Superior temporal gyrus (tissue), 1 donor: Measurements from ENCODE around the gene VPS13C.
A peak's percentile ranks its signal among the peaks of the same experiment; 100 is the strongest.

ENCODE experiments used
- DNase-seq: peaks from one replicate; pipeline ENCODE4 v3.0.0-alpha.2; 2016; ENCODE audit errors: extremely low spot score

Gene VPS13C

DNA sequence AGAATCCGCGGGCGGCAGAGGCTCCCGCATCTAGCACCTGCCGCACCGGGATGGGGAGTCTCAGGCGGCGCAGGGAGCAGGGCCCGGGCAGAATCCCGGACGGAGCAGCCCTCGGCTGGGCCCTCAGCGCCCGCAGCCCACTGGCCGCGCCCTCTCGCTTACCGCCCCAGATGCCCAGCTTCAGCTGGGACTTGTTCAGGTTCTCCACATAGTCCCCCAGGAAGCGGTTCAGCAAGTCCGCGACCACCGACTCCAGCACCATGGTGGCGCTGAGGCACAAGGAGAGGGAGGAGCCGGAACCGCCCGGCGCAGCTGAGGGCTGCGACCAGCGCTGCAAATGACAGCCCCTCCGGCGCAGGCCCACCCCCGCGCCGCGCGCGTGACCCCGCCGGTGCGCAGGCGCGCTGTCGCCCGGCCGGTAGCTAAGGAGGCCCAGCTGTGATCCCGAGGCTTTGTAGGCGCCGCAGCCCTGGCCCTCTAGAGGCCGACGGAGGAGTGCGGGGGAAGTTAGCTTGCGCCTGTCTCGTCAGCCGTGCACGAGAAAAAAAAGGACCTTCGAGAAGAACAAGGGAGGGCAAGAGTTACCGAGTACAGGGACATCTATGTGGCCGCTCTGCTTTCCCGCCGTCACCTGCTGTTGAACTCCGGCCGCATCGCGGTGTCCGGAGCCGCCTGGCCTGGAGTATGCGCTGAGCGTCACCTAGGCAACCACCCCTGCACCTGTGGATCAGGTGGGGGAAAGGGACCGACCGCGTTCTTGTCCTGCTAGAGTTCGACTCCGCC lies at the start of gene VPS13C:
VPS13C (minus strand) TSS at position 335 of the 783 bp plus-strand sequence; CDS start at position 262, 73 bp downstream.
- peak; percentile 94 for DNase-seq

DNA sequence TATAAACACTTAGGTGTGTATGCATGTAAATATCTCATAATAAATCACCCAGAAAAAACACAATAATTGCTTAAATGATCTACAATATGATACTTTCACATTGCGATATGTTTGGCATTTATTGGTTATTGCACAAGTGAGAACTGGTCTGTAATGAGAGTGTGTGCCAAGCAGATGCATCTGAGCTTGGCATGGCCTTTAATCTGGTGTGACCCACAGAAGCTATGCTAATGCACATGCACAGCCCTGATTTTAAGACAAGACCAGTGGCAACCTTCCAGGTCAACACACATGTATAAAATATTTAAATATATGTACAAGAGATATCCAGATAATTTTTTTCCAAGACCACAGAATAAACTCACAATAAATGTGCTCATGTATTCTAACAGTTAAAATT lies 49.2 kb upstream of the VPS13C start:
- no peak for DNase-seq

DNA sequence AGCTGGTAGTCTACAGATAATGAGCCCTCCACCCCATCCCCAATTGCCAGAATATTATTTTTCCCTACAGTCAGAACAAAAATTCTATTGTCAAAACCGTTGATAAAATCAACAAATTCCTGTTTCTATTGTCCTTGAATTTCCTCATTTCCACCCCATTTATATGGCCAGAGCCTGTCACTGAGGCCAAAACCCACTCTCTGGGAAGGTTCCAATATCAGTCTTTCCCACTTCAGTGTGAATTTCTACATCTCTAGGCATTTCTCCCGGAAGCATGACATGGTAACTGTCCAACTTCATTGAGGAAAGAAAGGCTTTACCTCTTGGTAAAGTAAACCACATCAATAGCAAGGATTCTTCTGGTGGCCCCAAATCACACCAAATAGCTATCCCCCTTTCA lies 48.2 kb upstream of the VPS13C start:
- no peak for DNase-seq

DNA sequence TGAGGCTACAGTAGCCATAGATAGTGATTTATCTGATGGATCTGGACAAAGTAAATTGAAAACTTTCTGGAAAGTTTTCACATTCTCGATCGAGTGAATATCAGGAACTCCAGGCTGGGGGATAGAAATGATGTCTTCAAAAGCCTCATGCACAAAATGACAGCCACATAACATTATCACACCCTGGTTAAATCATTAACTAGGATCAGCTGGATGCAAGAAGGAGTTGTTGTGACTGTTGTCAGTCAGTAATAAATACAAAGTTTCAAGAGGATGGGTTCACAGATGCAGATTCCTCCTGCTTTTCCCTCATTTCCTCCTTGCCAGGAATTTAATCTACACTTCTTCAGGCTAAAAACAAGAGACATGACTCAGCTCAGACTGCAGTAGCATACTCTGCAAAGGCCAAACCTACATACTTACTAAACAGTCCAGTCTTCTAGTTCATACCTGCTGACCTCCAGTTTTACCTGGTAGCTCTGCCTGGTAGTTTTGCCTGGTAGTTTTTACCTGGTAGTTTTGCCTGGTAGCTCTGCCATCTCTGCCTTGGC lies 47.4 kb upstream of the VPS13C start:
- no peak for DNase-seq

- DNase-seq = no peak
These were observed 45.8 kb upstream of the VPS13C start for GRCh38 chr15:62106096-62106495.

DNA sequence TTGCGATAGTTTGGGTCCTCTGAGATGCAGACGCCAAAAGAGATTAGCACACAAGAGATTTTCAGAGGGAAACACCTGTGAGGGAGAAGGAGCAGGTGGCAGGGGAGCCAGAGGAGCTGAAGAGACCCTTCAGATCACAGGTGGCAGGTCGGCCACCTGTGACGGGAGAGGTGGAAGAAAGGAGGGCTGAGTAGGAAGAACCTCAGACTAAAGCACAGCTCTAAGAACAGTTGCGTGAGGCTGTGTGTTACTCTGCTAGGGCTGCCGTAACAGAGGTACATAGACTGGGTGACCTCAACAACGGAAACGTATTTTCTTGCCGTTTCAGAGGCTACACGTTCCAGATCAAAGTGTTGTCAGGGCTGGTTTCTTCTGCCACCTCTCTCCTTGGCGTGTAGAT lies 45.0 kb upstream of the VPS13C start:
- DNase-seq = no peak

DNA sequence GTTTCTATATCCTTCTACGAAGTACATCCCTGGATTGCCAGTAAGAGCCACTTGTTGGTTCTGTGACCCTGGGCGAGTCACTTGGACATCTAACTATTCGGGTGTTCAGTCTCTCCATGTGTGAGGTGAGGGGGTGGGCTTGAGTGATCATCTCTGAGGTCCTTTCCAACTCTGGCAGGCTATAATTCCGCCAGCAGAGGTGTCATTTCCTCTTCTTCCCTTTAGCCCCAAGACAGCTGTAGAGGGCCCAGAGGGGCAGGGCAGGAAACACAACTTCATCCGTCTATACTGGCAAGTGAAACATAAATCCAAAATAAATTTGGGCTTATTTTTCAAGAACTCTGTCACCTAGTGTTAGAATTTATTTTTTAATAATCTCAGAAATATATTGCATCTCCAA lies 44.6 kb upstream of the VPS13C start:
- no peak for DNase-seq

DNA sequence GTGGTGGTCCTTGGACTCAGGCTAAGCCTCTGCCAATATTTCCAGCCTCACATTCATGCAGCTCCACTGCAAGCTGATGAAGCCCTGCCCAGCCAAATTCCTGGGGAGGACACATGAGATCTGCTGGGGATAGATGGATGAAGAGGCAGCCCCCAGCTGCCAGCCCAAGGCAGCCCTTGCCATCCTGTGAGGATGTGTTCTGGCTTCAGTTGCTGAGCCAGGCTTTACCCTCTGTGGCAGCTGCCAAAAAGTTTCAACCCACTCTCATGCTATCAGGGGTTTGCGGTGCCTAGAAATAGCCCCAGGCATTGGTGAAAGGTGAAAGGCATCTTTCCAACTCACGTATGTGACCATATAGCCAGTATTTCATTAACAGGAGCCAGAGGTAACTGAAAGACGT lies 44.2 kb upstream of the VPS13C start:
- DNase-seq = no peak

GRCh38 chr15:62103431-62103830 lies 43.2 kb upstream of the VPS13C start:
- DNase-seq = no peak

DNA sequence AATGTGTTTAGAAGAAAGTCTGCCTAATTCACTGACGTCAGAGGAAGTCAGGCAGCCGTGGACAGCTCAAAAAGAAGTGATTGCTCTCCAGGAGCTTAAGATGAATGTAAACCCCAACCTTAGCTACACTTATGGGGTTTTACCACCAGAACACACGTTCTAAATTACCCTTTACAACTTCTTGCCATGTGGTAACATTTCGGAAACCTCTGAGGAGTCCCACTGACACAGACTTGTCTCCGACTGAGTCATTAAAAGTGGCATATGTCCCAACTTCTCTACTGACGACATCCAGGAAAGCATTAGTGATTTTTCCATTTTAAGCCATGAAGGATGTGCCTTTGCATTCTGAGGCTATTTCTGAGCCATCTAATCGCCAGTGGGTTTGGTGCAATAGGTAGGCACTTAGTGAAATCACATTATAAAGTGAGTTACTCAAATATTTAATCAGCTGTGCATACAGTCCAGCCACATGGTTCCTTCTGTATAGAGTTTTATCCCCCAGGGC lies 38.9 kb upstream of the VPS13C start:
- no peak for DNase-seq

- no peak for DNase-seq
These were observed 34.1 kb upstream of the VPS13C start for GRCh38 chr15:62094388-62094787.

DNA sequence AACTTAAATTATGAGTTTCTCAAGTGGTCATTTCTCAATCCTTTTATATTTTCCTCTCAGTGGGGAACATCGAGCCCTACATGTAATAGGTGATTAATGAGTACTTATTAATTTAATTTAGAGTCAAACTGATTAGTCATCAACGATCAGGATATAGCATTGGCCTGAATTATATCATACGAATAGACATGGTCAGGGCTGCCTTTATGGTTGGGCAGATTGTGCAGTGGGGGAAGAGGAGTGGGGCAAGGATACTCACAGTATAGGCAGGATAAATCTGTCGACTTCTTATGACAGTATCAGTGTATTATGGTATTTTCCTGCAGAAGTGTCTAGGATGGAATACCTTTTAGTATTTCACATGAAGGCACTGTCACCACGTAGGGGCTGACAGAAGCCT lies 33.6 kb upstream of the VPS13C start:
- DNase-seq = no peak

DNA sequence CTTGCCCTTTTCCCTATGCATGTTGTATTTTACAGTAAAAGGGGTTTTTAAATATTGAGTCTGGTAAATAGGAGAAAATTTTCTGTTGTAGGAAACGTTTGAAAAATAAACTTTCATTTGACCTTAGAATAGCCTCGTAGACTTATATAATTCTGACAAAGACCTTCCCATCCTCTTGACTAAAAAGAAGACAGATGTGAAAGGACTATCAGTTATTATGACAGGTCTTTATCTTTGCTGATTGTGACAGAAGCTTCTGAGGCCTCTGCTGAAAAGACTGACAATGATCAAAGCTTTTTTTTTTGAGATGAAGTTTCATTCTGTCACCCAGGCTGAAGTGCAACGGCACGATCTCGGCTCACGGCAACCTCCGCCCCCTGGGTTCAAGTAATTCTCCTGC lies 30.7 kb upstream of the VPS13C start:
- DNase-seq = no peak

DNA sequence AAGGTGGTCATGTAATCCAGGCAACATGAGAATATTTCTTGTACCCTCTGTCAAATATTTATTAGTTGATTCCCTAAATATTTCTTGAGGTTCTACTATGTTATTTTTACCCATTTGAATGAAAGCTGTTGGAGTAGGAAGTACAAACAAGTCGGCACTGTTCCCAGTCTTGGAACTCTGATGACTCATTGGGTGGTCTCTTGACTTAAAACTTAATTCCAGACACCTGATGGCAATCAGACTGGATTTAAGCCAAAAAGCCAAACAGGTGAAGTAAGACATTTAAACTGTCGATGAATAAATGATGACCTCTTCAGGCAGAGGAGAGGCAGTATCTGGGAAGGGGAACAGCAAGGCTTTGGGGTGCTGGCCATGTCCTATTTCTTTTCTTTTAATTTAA lies 29.4 kb upstream of the VPS13C start:
- DNase-seq = no peak

- DNase-seq = no peak
These were observed 28.1 kb upstream of the VPS13C start for GRCh38 chr15:62088353-62088693.

DNA sequence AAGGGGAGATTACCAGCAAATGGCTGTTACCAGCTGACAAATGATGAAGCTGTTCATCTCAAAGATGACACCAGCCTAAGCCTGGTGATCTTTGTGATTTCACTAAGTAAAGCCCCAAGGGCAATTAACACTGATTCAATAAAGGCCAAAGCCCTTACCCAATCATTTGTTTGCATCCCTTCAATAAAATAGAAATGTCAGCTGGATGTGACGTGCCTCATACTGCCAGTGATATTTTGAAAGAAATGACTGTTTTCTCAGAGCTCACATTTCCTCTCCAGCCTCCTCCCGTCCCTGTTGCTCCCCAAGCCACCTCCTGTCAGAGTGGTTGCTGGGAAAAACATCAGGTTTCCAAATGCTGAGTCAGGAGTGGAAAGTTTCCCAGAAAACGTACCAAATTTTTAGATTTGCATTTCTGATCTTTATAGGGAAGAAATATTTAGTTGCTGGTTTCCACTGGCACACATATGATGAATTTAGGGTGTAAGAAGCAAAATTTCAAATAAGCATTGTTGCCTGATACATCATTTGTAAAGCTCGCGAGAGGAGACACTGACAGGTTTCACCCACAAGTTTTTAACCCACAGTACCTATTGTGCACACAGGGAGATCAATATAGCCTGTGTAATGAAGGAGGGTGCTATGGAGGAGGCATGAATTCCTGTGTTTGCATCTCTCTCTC lies 27.6 kb upstream of the VPS13C start:
- DNase-seq = no peak

DNA sequence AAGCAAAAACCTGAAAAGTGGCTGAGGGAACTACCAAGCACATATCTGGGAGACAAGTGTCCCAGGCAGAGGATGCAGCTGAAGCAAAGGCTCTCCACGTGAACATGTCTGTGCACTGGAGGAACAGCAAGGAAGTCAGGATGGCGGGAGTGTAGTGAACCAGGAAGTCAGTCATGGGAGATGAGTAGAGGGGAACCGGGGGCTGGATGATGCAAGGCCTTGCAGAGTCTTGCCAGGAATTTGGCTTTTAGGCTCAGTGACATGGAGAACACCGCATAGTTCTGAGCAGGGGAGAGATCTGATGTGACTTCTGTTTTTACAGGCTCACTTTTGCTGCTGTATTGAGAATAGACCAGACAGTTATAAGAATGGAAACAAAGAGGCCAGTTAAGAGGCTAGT lies 25.5 kb upstream of the VPS13C start:
- DNase-seq = no peak

- DNase-seq = no peak
These were observed 23.2 kb upstream of the VPS13C start for GRCh38 chr15:62083194-62084154.

- no peak for DNase-seq
These were observed 19.3 kb upstream of the VPS13C start for GRCh38 chr15:62079594-62079993.

- no peak for DNase-seq
These were observed 15.5 kb upstream of the VPS13C start for GRCh38 chr15:62075595-62076277.

DNA sequence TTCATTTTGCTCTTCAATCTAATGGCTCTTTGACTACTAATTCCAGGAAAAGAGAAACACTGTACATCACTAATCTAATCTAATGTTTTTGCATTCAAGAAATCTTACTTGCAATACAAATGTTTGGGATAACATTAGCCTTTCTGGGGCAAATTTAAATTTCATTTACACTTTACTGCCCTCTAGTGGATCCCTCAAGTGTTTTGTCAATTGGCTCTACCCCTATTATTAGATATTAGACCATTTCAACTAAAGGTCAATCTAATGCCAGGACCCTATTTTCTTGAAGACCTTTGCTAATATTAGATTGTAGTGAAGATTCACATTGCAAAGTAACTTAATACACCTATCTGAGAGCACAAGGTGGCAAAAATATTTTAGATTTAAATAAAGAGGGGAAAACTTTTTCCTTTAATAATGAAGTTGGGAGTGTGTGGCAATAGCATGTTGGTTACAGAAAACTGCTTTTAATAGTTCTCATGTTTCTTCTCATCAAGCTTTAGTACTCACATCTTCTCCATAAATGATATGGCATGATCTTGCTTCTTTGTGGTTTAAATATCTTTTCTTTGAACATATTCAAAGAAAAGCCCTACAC lies 11.6 kb upstream of the VPS13C start:
- peak; percentile 90 for DNase-seq
